GM23338 (cell line): ENCODE results near the gene FCHSD2. TPM values are rescaled to one million over a fixed set of nuclear protein-coding genes. Genes with fewer than 3 reads are reported as not detected.

ENCODE experiments used
- ATAC-seq: fragments of 200-7000 bp; cut with Tn5 transposase; 3 replicates; pipeline ENCODE4 v1.9.1; 2020
- DNase-seq: peaks from one replicate; pipeline ENCODE4 v3.0.0-alpha.2; 2015; ENCODE audit warnings: low spot score
- H2AFZ ChIP-seq: fragments of 200-600 bp; sonication (generic); 2 replicates; pipeline ENCODE4 v1.8.0; 2016; ENCODE audit warnings: antibody characterized with exemption, mild to moderate bottlenecking, moderate library complexity
- H3F3A ChIP-seq: fragments of 200-600 bp; sonication (generic); replicated peaks from 2 replicates; pipeline ENCODE4 v1.8.0; 2017; ENCODE audit warnings: antibody characterized with exemption, mixed run types, low read depth
- H3K27ac ChIP-seq: fragments of 200-600 bp; sonication (generic); 2 replicates; pipeline ENCODE4 v1.6.1; 2016; ENCODE audit warnings: low read depth
- H3K27me3 ChIP-seq: fragments of 200-600 bp; sonication (generic); 2 replicates; pipeline ENCODE4 v1.8.0; 2016; ENCODE audit warnings: mild to moderate bottlenecking, mixed run types, moderate library complexity; ENCODE audit not compliant: insufficient read depth
- H3K36me3 ChIP-seq: fragments of 200-600 bp; sonication (generic); 2 replicates; pipeline ENCODE4 v1.8.0; 2016; ENCODE audit warnings: mild to moderate bottlenecking; ENCODE audit not compliant: insufficient read depth
- H3K4me1 ChIP-seq: fragments of 200-600 bp; sonication (generic); 2 replicates; pipeline ENCODE4 v1.8.0; 2016; ENCODE audit warnings: mild to moderate bottlenecking, moderate library complexity; ENCODE audit not compliant: insufficient read depth
- H3K4me2 ChIP-seq: fragments of 200-600 bp; sonication (generic); 2 replicates; pipeline ENCODE4 v1.7.1; 2017; ENCODE audit warnings: mixed run types
- H3K4me3 ChIP-seq: fragments of 200-600 bp; sonication (generic); 2 replicates; pipeline ENCODE4 v1.6.1; 2016; ENCODE audit warnings: mixed run types
- H3K79me2 ChIP-seq: fragments of 200-600 bp; sonication (generic); replicated peaks from 2 replicates; pipeline ENCODE4 v1.8.0; 2017; ENCODE audit warnings: mild to moderate bottlenecking; ENCODE audit not compliant: insufficient read depth
- H3K9me2 ChIP-seq: fragments of 200-600 bp; sonication (generic); 2 replicates; pipeline ENCODE4 v1.8.0; 2017; ENCODE audit not compliant: insufficient read depth
- H4K20me1 ChIP-seq: fragments of 200-600 bp; sonication (generic); replicated peaks from 2 replicates; pipeline ENCODE4 v1.8.0; 2017; ENCODE audit warnings: mild to moderate bottlenecking; ENCODE audit not compliant: insufficient read depth
- H3K27ac Mint-ChIP-seq: 2 replicates; pipeline ENCODE4 v1.8.0; 2020; ENCODE audit warnings: inconsistent platforms, mild to moderate bottlenecking, moderate library complexity, mixed read lengths
- H3K27me3 Mint-ChIP-seq: 3 replicates; pipeline ENCODE4 v1.8.0; 2022; ENCODE audit warnings: low read depth, mild to moderate bottlenecking, moderate library complexity, mixed read lengths, inconsistent platforms; ENCODE audit not compliant: insufficient read depth, poor library complexity
- H3K36me3 Mint-ChIP-seq: 3 replicates; pipeline ENCODE4 v1.8.0; 2021; ENCODE audit warnings: low read depth, mild to moderate bottlenecking, inconsistent platforms, moderate library complexity, mixed read lengths
- H3K4me1 Mint-ChIP-seq: 3 replicates; pipeline ENCODE4 v1.8.0; 2020; ENCODE audit warnings: mild to moderate bottlenecking, inconsistent platforms, mixed read lengths
- H3K4me3 Mint-ChIP-seq: 3 replicates; pipeline ENCODE4 v1.8.0; 2021; ENCODE audit warnings: moderate library complexity, mild to moderate bottlenecking, inconsistent platforms, mixed read lengths
- H3K9me3 Mint-ChIP-seq: 3 replicates; pipeline ENCODE4 v1.8.0; 2020; ENCODE audit warnings: moderate library complexity, mild to moderate bottlenecking, inconsistent platforms, mixed read lengths
- CREB1 ChIP-seq: fragments of 250-450 bp; sonication (Bioruptor Pico); IDR thresholded peaks from 2 replicates; pipeline ENCODE4 v1.5.0; 2020; ENCODE audit warnings: low read depth, mild to moderate bottlenecking, moderate library complexity
- CTCF ChIP-seq, 2 experiments: fragments of 200-600 bp in 1 of 2; sonication (generic) in 1 of 2; conservative IDR thresholded peaks; 2 replicates each; pipeline versions ENCODE4 v1.5.1 to v1.6.1; 2016 to 2017; ENCODE audit warnings: antibody characterized with exemption in 2 of 2, low read depth in 2 of 2, mild to moderate bottlenecking in 2 of 2, moderate library complexity in 1 of 2
- EZH2 ChIP-seq: fragments of 200-600 bp; sonication (generic); IDR thresholded peaks from one replicate; pipeline ENCODE4 v1.8.0; 2017; ENCODE audit warnings: antibody characterized with exemption, mild to moderate bottlenecking, low read depth; ENCODE audit not compliant: unreplicated experiment
- EZH2phosphoT487 ChIP-seq: fragments of 200-600 bp; sonication (generic); IDR thresholded peaks from one replicate; pipeline ENCODE4 v1.8.1; 2018; ENCODE audit warnings: antibody characterized with exemption; ENCODE audit not compliant: unreplicated experiment
- JUNB ChIP-seq: IDR thresholded peaks from one replicate; pipeline ENCODE4 v1.6.1; 2016; ENCODE audit warnings: antibody characterized with exemption; ENCODE audit not compliant: unreplicated experiment
- NANOG ChIP-seq: IDR thresholded peaks from 2 replicates; pipeline ENCODE4 v1.6.1; 2016; ENCODE audit warnings: antibody characterized with exemption, borderline replicate concordance
- POLR2AphosphoS5 ChIP-seq: IDR thresholded peaks from 2 replicates; pipeline ENCODE4 v1.6.1; 2016; ENCODE audit warnings: antibody characterized with exemption, low read depth
- REST ChIP-seq: IDR thresholded peaks from one replicate; pipeline ENCODE4 v1.6.1; 2018; ENCODE audit warnings: antibody characterized with exemption; ENCODE audit not compliant: unreplicated experiment
- STAT1 ChIP-seq: IDR thresholded peaks from one replicate; pipeline ENCODE4 v1.6.1; 2016; ENCODE audit warnings: antibody characterized with exemption; ENCODE audit not compliant: unreplicated experiment
- ZNF114 ChIP-seq: fragments of 250-450 bp; sonication (Bioruptor Pico); IDR thresholded peaks from 2 replicates; pipeline ENCODE4 v1.5.0; 2020; ENCODE audit warnings: mild to moderate bottlenecking, moderate library complexity
- ZNF331 ChIP-seq: fragments of 250-450 bp; sonication (Bioruptor Pico); IDR thresholded peaks from 2 replicates; pipeline ENCODE4 v1.5.0; 2020; ENCODE audit warnings: low read depth, mild to moderate bottlenecking, moderate library complexity
- polyA plus RNA-seq: library from polyadenylated mRNA; unstranded; fragments of >200 nt; fragmentation: Nextera tagmentation; extraction: Ambion mirVana; gene quantifications from 2 replicates; pipeline ENCODE4 v1.2.1, GENCODE V29; 2016
- total RNA-seq: library from RNA; depleted of rRNA; stranded (reverse); fragments of >200 nt; shearing (Covaris generic); gene quantifications from 2 replicates; pipeline ENCODE4 v1.2.3, GENCODE V29; 2014
- TF ChIP-seq, protein P1 (sequence below): IDR thresholded peaks from 2 replicates; pipeline ENCODE4 v1.6.1; 2016; ENCODE audit warnings: antibody characterized with exemption

FCHSD2 gene
- total and polyA plus RNA-seq, 2 experiments from 2014 or later = 3.6 to 5.2 TPM

DNA sequence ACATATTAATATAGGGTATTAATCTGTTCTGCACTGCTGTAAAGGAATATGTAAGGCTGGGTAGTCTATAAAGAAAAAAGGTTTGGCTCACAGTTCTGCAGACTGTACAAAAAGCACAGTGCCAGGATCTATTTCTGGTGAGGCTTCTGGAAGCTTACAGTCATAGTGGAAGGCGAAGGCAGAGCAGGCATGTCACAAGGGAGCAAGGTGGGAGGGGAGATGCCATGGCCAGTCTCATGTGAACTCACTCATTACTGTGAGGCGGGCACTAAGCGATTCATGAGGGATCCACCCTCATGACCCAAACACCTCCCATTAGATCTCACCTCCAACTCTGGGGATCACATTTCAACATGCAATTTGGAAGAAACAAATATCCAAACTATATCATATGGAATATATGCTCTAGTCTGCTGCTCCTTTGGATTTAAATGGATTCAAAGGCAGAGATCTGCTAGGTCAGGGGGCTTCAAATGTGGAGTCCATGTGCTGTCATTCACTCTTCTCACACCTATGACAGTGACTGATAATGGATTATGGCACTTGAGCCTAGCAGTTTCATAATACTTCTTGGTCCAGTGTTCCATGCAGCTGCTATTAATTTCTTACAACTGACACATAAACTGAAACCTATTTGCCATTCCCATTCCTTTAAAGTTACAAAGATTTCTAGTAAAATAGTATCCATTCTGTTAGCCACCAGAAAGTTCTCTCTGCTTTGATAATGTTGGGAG, 182.0 kb downstream of the FCHSD2 start:
- Histone ChIP-seq H3K79me2 (no peaks in the 10 kb centered on the region), H3K27ac (no peak overlapping the region), H3K4me2 (no peak overlapping the region), H3K9me2 (0 out of 2 replicates have a peak, but pooled peaks cover 2% of the 10 kb centered on the region), H3K4me1 (no peaks in the 10 kb centered on the region), H3K4me3 (no peak overlapping the region), H2AFZ (no peak overlapping the region), H3F3A (no peaks in the 10 kb centered on the region), H3K36me3 (no peaks in the 10 kb centered on the region), H3K27me3 (no peaks in the 10 kb centered on the region), H4K20me1 (no peaks in the 10 kb centered on the region)
- ATAC-seq (no peak), DNase-seq (no peak)
- no peaks in the 10 kb centered on the region for H3K36me3 Mint-ChIP-seq
- H3K4me3 Mint-ChIP-seq = no peak overlapping the region
- no peaks in the 10 kb centered on the region for H3K9me3 Mint-ChIP-seq
- TF ChIP-seq POLR2AphosphoS5 = no peak
- no peak for TF ChIP-seq EZH2phosphoT487
- no peak for TF ChIP-seq STAT1
- TF ChIP-seq REST = no peak
- TF ChIP-seq ZNF331 (CRISPR knock-in tag) = no peak
- TF ChIP-seq JUNB = no peak
- TF ChIP-seq CREB1 (CRISPR knock-in tag) = no peak
- TF ChIP-seq CTCF (conservative IDR thresholded peaks at IDR 0.05; ENCODE audit: low read depth in 2 of 2) = no peak
- no peak for TF ChIP-seq NANOG
- no peak for TF ChIP-seq EZH2
- no peak for TF ChIP-seq ZNF114 (CRISPR knock-in tag)
- TF ChIP-seq, protein P1, sequence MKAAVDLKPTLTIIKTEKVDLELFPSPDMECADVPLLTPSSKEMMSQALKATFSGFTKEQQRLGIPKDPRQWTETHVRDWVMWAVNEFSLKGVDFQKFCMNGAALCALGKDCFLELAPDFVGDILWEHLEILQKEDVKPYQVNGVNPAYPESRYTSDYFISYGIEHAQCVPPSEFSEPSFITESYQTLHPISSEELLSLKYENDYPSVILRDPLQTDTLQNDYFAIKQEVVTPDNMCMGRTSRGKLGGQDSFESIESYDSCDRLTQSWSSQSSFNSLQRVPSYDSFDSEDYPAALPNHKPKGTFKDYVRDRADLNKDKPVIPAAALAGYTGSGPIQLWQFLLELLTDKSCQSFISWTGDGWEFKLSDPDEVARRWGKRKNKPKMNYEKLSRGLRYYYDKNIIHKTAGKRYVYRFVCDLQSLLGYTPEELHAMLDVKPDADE = no peak
- H3K27me3 Mint-ChIP-seq = no peaks in the 10 kb centered on the region
- no peaks in the 10 kb centered on the region for H3K4me1 Mint-ChIP-seq
- no peak overlapping the region for H3K27ac Mint-ChIP-seq
